GM04503 (cell line): Measurements from ENCODE around the gene SDR42E2.
"Not testable (repeated sequence)": the region's sequence is repeated elsewhere in the genome, so short reads cannot be mapped to it uniquely, and the experiment has no call there.

Source experiments
- DNase-seq: peaks from one replicate; pipeline ENCODE4 v3.0.0-alpha.2; 2012; ENCODE audit warnings: low read depth

The SDR42E2 gene

GRCh38 chr16:22213801-22214200 lies 51.5 kb downstream of the SDR42E2 start:
- no peak for DNase-seq

- DNase-seq = no peak
Observed at GRCh38 chr16:22214402-22214801, 52.1 kb downstream of the SDR42E2 start.

- no peak for DNase-seq
Observed at GRCh38 chr16:22214889-22215288, 52.6 kb downstream of the SDR42E2 start.

GRCh38 chr16:22216191-22216831 lies 54.0 kb downstream of the SDR42E2 start:
- no peak for DNase-seq

GRCh38 chr16:22216832-22217225 lies 54.5 kb downstream of the SDR42E2 start:
- not testable (repeated sequence) for DNase-seq

- DNase-seq = no peak
Observed at GRCh38 chr16:22217890-22218730, 55.8 kb downstream of the SDR42E2 start.

GRCh38 chr16:22219389-22220068 lies 57.2 kb downstream of the SDR42E2 start:
- no peak for DNase-seq

- DNase-seq = no peak
Observed at GRCh38 chr16:22220069-22220440, 57.7 kb downstream of the SDR42E2 start.

- DNase-seq = no peak
Observed at GRCh38 chr16:22220714-22221113, 58.4 kb downstream of the SDR42E2 start.

- DNase-seq = no peak
Observed at GRCh38 chr16:22222006-22222405, 59.7 kb downstream of the SDR42E2 start.

- DNase-seq = no peak
Observed at GRCh38 chr16:22222998-22223397, 60.7 kb downstream of the SDR42E2 start.

- DNase-seq = no peak
Observed at GRCh38 chr16:22225060-22225459, 62.8 kb downstream of the SDR42E2 start.

GRCh38 chr16:22229889-22230288 lies 67.6 kb downstream of the SDR42E2 start:
- DNase-seq = no peak

GRCh38 chr16:22232277-22233036 lies 70.2 kb downstream of the SDR42E2 start:
- DNase-seq = no peak

GRCh38 chr16:22233037-22233372 lies 70.7 kb downstream of the SDR42E2 start:
- DNase-seq = no peak

GRCh38 chr16:22235839-22236745 lies 73.8 kb downstream of the SDR42E2 start:
- DNase-seq = no peak

- DNase-seq = no peak
Observed at GRCh38 chr16:22239131-22239805, 77.0 kb downstream of the SDR42E2 start.

GRCh38 chr16:22240023-22240710 lies 77.9 kb downstream of the SDR42E2 start:
- no peak for DNase-seq
